HG03196 (cell line): Measurements from ENCODE around the gene S100A1.

Experiments
- ATAC-seq: cut with Tn5 transposase; IDR thresholded peaks from one replicate; pipeline ENCODE4 v1.9.1; 2021; ENCODE audit not compliant: unreplicated experiment

S100A1 gene

DNA sequence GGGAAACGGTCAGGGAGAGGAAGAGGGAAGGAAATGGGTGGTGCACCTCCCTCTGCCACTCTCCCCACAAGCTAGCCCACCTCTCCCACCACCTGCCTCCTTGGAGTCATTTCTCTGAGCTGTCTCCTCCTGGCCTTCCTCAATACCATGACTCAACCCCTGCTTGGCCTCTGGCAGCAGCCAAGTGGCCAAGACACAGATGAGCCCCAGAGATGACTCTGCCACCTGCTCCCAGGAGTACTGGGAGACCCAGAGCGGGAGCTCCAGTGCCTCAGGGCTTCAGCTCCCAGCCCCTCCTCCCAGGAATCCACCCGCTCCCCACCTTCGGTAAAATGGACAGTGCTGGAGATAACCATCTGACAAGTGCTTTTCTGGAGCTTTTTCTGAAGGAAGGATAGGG, 17.9 kb upstream of the S100A1 start:
- ATAC-seq, result no peak

DNA sequence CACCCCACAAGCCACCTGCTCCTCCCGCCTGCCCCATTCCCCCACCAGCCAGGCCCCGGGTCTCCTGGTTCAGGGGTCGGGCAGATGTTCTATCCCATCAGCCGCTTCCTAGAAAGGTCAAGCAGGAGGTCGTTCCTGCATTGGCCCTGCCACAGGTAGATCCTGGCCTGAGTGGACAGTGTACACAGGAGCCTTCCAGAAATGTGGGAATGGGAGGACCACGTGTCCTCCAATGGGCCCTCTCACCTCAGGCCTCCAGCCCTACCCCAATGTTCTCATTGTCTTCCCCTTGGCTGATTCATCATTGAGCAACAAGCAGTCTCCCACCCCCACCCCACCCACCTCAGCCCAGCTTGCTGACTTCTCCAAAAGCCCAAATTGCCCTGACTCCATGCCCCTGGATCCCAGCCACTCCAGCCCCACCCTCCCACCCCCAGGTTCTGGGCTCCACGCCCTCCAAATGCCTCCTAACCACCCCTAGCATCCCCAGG, 17.4 kb upstream of the S100A1 start:
- ATAC-seq, result no peak

DNA sequence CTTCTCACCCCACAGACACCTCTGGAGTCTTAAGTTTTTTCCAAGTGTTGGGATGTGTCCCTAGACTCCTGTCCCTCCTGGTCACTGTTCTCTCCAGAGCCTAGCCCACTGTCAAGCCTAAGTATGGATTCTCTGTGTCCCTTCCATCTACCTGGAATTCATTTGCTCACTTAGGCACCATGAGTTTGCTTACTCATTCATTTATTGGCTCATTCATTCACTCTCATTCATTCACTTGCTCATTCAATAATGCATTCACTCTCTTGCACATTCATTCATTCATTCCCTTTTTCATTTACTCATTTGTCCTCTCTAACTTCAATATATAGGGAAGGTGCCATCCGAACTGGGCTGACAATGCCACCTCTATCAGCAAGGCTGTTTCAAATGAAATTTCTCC, 16.9 kb upstream of the S100A1 start:
- no peak for ATAC-seq

DNA sequence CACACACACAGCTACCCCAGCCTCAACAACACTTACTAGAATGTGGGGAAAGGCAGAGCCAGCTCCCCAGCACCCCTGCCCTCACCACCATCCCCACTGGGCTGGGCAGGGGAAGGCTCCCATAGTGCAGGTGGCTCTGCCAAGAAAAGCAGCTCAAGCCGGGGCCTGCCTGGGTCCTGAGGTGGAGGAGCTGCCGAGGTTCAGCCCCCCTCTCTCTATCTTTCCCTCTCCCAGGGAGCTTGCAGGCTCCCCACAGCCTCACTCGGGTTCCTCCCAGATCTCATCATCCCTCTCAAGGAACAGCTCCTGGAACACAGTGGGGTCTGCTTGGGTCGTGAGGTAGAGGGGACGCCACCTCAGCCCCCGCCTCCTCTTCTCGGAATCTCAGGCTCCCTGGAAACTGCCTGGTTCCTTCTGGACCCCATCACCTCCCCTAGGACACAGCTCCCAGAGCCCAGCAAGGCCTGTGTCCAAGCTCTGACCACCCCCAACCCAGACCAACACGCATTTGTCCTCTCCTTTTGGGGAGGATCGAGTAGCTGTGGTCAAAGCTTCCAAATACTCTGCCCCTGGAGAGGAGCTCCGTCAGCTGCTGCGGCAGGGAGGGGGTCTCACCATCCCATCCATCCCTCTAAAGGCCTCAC, 16.0 kb upstream of the S100A1 start:
- no peak for ATAC-seq

DNA sequence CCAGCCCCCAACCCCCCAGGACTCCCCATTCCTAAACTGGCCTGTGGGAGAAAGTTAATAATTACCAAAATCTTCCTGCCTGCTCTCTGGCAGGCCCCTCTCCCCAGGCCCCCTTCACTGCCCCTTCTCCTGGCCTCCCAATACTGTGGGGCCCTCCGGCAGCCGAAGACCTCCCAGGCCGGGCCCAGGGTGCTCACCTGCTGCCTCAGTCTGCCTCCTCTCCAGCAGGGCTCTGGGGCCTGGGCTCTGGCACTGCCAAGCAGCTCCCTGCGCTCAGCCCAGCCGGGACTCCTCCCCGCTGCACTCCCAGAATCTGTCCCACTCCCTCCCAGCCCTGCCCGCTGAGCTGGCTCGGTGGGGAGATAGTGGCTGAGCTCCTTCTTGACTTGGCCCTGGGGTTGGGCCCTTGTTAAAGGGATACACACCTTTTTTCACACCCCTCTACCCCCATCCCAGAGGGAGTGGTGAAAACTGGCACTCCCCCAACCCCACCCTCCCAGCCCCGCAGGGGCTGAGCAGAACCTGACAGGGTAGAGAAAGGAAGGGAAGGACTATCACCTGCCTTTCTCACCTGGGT, 15.4 kb upstream of the S100A1 start, which contains the start of gene S100A16:
Gene S100A16, minus strand, starts transcription at position 383 of the 577 bp plus-strand sequence. CDS start 4,986 bp downstream, outside the sequence.
- ATAC-seq, result no peak

DNA sequence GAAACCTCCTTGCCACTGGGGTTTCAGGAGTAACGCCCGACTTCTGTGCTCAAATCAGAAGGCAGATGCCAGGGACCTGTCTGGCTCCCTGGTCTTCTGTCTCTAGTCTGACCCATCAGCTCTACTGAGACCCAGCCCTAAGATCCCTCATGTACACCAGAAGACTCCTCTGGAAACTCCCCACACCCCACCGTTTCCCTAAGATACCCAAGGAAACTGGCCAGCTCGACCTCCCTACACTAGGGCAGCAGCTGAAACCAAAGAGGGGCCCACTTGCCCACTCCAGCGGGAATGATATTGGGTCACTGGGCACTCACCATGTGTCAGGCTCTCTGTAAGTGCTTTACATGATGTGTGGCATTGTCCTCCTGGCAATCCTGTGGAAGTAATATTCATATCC, 14.8 kb upstream of the S100A1 start:
- no peak for ATAC-seq

DNA sequence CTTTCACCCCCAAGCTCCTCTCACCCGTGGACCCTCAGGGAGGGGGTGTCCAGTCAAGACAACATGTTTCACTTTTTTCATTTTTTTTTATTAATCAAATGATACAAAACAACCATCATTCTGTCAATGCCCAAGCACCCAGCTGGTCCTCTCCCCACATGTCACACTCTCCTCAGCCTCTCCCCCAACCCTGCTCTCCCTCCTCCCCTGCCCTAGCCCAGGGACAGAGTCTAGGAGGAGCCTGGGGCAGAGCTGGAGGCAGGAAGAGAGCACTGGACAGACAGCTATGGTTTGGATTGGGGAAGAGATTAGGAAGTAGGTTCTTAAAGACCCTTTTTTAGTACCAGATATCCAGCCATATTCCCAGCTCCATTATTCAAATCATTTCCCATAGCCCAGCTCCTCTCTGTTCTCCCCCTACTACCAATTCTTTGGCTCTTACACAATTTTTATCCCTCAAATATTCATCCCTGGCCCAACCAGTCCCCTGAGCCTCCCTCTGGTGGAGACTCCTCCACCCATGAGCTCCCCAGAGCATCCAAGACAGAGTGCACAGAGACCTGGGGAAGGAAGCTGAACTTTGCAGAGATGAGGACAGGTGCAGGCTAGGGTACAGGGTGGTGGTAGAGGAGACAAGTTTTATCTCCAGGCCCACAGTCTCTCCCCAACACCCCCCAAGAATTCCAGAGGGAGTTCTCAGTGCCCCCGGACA, 13.9 kb upstream of the S100A1 start:
- ATAC-seq, result no peak

DNA sequence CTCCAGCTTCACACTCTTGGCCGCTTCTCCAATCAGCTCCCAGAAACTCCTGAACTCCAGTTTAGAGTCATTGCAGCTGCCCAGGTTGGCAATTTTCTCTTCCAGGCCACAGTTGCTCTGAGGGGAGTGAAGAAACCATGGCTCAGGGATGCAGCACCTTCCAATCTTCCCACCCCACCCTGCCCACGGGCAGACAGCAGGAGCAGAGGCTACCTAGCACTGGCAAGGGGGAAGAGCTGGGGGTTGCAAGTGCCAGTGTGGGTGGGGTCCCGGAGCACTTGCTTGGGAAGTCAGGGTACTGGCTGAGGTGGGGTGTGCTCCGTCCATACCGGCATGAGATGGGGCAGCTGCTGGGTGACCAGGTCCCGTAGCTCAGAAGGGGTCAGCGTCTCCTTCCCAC, 13.3 kb upstream of the S100A1 start:
- ATAC-seq, result no peak

DNA sequence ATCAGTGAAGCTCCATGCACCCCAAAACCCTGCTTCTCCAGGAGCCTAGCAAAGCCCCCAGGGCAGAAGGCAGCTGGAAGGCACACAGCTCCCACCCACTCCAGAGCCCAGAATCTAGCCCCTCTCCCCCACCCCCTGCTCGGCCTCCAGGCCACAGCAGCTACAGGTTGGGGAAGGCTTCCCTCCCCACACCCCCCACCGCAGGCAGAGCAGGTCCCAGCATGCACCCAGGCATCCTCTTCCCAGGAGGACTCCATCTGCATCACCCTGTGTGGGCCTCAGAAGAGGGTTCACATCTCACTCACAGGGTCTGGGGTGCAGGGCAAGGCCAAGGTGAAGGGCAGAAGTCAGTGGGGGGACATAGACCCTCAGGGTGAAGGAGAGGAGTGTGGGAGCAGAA, 12.8 kb upstream of the S100A1 start:
- ATAC-seq, result no peak

DNA sequence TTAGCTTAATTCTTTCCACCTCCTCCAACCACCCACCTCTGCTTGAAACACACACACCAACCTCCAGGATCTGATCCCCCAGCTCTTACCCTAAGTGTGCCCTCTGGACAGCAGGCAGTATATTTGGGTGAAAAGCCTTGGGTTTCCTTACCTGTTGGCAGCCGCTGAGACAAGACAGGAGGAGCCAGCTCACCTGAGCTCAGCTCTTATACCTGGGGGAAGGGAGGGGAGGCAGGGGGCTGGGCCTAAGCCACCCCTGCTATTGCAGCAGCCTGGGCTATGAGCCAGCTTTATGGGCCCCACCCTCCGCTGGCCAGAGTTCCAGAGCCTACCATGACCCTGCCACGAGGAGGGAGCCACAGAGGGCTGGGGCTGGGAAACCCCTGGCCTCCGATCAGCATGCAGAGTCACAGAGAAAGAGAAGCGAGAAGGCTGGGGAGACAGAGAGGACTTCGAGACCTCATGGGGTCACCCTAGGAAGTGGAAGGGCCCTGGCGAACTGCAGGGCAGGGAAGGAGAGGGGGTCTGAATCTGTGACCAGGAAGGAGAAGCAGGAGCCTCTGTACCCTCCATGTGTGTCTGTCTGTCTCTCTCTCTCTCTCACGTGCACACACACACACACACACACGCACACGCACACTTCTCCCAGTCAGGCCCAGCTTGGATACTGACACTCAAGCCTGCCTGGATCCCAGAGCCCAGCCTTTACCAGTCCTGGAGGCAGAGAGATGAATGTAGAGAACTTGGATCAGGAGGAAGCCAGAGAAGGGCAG, 11.9 kb upstream of the S100A1 start, which contains the start of gene S100A14:
Gene S100A14, minus strand, starts transcription at position 182 of the 773 bp plus-strand sequence. CDS start 467 bp downstream, outside the sequence.
- ATAC-seq, result no peak

DNA sequence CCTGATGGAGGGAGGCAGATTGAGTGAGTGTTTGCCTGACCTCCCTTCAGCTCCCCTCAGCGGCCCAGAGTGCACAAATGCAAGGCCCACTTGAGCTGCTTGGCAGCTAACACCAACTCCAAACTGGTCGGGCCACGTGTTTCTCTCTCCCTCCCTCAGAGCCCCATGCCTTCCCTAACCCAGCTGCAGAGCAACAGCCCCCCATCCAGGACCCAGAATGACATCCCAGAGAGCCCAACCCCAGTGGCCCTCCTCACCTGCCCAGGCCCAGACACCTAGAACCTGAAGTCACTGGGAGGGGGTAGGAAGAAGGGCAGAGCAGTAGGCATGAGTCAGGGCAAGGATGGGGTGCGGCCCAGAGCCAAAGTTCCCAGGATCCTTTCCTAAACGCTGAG, 11.3 kb upstream of the S100A1 start:
- no peak for ATAC-seq

DNA sequence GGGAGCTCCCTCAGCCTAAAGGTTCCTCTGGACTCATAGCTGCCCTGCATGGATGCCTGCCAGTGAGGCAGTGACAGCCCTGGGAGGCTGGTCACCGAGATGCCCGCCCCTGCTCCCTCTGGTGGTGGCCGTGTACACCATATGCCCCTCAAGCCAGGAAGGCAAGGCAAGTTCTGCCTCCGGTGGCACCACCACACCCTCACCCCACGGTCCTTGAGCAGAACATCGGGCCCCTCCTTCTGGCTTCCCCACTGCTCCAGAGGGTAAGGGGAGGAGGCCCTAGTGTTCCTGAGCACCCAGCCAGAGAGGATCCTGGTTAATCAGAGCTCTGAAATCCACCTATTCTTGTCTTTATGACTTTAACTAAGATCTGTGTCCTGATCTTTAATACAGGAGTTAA, 10.6 kb upstream of the S100A1 start:
- ATAC-seq, result peak; percentile 73

DNA sequence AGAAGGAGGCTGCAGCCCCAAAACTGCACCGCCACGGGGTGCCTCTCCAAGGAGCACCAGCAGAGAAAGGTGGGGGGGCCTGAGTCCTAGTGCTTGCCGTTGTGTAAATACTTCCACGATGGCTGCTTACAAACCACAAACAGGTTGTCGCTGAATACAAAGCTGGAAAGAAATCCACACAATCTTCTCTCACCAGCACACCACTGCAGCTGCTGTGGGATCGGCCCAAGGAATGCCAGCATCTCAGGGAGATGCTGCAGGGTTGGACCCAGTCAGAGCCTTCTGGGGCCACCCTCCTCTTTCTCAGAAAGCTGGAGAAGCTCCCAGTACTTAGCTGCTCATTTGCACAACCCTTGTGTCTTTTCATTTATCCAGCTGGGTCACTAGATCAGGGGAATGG, 9.1 kb upstream of the S100A1 start:
- ATAC-seq, result no peak

DNA sequence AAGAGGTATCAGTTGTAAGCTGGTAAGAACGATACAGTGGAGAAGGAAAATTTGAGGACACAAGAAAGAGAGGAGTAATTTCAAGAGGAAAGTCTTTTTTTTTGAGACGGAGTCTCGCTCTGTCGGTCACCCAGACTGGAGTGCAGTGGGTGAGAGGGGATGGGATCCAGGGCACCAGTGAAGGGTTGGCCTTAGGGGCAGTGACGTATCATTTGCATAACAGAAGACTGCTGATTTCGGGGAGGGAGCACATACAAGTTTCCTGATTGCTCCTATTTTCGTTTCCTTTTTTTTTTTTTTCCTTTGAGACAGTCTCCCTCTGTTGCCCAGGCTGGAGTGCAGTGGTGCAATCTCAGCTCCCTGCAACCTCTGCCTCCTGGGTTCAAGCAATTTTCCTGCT, 5.1 kb upstream of the S100A1 start:
- no peak for ATAC-seq

DNA sequence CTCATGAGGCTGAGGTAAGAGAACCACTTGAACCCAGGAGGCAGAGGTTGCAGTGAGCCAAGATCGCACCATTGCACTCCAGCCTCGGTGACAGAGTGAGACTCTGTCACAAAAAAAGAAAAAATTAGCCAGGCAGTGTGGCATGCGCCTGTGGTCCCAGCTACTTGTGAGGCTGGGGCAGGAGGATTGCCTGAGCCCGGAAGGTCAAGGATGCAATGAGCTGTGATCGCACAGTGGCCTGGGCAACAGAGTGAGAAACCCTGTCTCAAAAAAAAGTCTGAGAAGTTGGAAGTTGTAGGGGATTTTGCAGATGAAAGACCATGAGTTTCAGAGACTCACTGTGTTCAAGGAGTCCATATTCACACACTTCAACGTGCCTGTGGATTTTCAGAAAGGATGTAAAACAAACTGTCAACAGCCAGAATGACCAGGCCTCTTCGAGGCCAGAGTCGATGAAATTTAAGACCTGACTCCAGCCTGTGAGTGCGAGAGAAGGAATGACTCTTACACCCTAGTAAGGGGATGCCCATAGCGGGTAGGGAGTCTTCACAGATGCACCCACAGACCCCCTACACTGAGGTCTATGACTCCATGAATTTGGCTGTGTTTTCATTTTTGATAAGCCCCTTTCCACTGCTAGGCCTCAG, 3.1 kb upstream of the S100A1 start:
- no peak for ATAC-seq

DNA sequence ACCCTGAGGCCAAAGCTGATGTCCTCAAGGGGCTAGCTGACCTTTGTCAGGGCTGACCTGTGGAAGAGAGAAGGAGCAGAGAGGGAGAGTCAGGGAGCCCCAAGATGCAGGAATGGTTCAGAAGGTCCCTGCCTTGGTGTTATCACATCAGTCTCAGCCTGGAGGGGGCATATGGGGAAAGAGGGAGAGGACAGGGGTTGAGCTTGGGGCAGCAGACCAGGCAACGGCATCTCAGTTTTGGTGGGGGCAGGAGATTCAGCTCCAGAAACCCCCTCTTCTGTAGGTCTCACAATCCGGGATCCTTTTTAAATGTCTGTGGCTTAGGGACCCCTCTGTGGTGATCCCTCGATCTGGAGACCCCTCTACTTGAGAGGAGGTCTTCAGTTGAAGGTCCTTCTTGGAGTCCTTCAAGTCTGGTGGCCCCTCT, 1.7 kb upstream of the S100A1 start:
- no peak for ATAC-seq

DNA sequence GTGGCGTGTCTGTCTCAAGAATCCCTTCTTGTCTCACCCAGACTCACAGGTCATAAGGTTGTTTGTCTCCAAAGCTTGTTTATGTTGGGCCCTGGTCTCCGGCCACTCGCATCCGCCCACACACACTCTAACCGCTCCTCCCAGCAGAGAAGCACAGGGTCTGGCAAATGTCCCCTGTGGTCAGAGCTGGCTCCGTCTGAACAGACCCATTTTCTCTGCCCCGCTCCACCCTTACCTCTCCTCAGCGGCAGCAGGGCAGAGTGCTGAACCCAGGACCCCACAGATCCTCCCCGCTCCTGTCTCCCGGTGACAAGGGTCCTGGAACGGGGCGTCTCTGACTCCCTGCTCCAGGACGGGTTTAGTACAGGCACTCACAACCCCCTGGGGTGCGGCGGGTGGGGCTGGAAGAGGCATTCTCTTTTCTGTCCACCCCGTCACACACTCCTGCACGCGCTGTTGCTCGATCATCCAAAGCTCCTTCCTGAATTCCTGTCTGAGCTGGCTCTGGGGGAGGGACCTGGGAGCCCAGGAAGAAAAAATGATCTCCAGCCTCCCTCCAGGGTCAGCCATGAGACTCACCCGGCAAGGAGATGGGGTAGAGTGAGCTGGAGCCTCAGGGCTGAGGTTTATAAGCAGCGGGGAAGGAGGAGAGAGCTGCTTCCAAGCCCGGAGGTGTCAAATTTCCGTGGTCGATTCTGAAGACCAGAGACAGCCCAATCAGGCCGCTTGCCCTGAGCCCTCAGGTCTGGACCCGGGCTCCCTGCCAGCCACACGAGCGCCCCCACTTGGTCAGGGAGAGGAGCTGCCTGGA, 1.1 kb upstream of the S100A1 start, which contains the start of gene S100A13:
Gene S100A13, minus strand, starts transcription at position 602 of the 811 bp plus-strand sequence. CDS start 1,033 bp downstream, outside the sequence.
- ATAC-seq, result no peak

DNA sequence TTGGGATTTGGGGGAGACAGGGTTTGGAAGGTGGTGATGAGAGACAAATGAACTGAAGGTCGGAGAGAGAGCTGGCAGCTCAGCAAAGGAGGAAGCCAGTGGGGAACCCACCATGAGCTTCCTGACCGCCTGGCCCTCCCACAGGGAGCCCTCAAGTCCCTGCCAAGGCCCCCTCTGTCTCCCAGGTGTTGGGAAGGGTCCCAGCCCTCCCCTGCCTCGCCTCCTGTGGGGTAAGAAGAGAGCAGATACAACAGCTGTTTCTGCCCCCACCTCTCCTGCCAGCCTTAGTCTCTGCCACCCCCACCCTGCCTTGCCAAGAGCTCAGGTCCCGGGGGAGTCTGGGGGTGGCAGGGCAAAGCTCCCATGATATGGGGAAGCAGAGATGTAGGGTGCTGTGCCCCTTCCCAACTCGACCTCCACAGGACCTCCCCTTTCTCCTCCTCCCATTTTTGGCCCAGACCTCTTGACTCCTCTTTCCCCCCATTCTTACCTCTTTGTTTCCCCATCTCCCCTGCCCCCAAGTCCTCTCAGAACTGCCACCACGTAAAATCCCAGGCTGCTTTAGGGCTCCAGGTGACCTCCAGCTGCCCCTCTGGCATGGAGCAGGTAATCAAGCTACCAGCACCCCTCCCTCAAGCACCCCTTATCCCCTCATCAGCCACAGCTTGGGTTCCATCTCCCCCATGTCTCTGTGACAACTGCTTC, 556 bp downstream of the S100A1 start:
- no peak for ATAC-seq

DNA sequence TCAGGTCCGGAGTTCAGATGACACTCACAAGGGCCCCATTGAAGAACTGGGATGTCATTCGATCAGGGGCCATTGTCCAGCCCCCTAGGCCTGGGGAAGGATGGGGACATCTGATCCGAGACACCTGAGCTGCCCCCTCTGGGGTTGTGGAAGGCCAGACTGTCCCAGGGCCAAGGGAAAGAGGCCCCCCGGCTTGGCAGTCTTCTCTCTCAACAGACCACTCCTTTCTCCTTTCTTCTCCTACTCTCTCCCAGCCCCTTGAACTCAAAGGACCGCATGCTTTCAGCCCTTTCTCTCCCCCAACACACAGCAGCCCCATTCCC, 1.1 kb downstream of the S100A1 start:
- ATAC-seq, result no peak
